GM21723 (cell line): ENCODE results near the gene ENPP7.

ENCODE experiments used
- ATAC-seq: cut with Tn5 transposase; IDR thresholded peaks from one replicate; pipeline ENCODE4 v1.9.1; 2021; ENCODE audit warnings: mild to moderate bottlenecking, moderate library complexity; ENCODE audit not compliant: unreplicated experiment

Gene ENPP7

GRCh38 chr17:79730769-79731483 lies at the start of gene ENPP7:
TSS of gene ENPP7 (plus strand) at chr17:79730943. CDS start at chr17:79731140, 197 bp downstream.
- no peak for ATAC-seq

GRCh38 chr17:79681101-79681621 lies 49.6 kb upstream of the ENPP7 start:
- no peak for ATAC-seq

- ATAC-seq: no peak
Observed at GRCh38 chr17:79681628-79682261, 49.0 kb upstream of the ENPP7 start.

GRCh38 chr17:79683365-79683764 lies 47.4 kb upstream of the ENPP7 start:
- no peak for ATAC-seq

GRCh38 chr17:79684132-79684985 lies 46.4 kb upstream of the ENPP7 start:
- no peak for ATAC-seq

- ATAC-seq: no peak
Observed at GRCh38 chr17:79685121-79685520, 45.6 kb upstream of the ENPP7 start.

GRCh38 chr17:79686476-79686875 lies 44.3 kb upstream of the ENPP7 start:
- ATAC-seq: no peak

GRCh38 chr17:79690466-79690865 lies 40.3 kb upstream of the ENPP7 start:
- no peak for ATAC-seq

GRCh38 chr17:79690988-79691836 lies 39.5 kb upstream of the ENPP7 start:
- ATAC-seq: no peak

- no peak for ATAC-seq
Observed at GRCh38 chr17:79691931-79692330, 38.8 kb upstream of the ENPP7 start.

- ATAC-seq: no peak
Observed at GRCh38 chr17:79693419-79693818, 37.3 kb upstream of the ENPP7 start.

GRCh38 chr17:79695293-79695790 lies 35.4 kb upstream of the ENPP7 start:
- ATAC-seq: no peak

- no peak for ATAC-seq
Observed at GRCh38 chr17:79695797-79696609, 34.7 kb upstream of the ENPP7 start.

GRCh38 chr17:79696610-79696982 lies 34.1 kb upstream of the ENPP7 start:
- no peak for ATAC-seq

GRCh38 chr17:79698146-79698846 lies 32.4 kb upstream of the ENPP7 start:
- ATAC-seq: no peak

GRCh38 chr17:79699386-79700036 lies 31.2 kb upstream of the ENPP7 start:
- ATAC-seq: no peak

GRCh38 chr17:79700592-79700991 lies 30.2 kb upstream of the ENPP7 start:
- ATAC-seq: no peak

- ATAC-seq: no peak
Observed at GRCh38 chr17:79702034-79702433, 28.7 kb upstream of the ENPP7 start.
